ENCODE data around the gene SLC9B1.

Gene SLC9B1

DNA sequence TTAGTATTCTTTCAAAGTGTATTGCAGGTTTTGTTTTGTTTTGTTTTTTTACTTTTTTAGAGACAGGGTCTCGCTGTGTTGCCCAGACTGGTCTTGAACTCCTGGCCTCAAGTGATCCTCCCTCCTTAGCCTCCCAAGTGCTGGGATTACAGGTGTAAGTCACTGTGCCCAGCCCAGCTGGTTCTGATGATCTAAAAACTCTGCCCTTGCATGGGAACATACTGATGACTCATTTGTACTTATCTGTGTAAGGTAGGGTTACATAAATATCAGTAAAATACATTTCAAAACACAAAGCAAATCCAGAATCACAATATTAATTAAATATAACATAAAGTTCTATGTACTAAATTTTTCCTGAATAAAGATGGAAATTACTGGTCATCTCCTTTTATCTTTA, 7.4 kb upstream of the SLC9B1 start:
- H3K4me3 ChIP-seq (ENCODE audit: low read depth, low read length): no peak overlapping the region
- TF ChIP-seq, protein P1, sequence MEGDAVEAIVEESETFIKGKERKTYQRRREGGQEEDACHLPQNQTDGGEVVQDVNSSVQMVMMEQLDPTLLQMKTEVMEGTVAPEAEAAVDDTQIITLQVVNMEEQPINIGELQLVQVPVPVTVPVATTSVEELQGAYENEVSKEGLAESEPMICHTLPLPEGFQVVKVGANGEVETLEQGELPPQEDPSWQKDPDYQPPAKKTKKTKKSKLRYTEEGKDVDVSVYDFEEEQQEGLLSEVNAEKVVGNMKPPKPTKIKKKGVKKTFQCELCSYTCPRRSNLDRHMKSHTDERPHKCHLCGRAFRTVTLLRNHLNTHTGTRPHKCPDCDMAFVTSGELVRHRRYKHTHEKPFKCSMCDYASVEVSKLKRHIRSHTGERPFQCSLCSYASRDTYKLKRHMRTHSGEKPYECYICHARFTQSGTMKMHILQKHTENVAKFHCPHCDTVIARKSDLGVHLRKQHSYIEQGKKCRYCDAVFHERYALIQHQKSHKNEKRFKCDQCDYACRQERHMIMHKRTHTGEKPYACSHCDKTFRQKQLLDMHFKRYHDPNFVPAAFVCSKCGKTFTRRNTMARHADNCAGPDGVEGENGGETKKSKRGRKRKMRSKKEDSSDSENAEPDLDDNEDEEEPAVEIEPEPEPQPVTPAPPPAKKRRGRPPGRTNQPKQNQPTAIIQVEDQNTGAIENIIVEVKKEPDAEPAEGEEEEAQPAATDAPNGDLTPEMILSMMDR (IDR thresholded peaks at IDR 0.05; ENCODE audit: low read depth, low read length): no peak

DNA sequence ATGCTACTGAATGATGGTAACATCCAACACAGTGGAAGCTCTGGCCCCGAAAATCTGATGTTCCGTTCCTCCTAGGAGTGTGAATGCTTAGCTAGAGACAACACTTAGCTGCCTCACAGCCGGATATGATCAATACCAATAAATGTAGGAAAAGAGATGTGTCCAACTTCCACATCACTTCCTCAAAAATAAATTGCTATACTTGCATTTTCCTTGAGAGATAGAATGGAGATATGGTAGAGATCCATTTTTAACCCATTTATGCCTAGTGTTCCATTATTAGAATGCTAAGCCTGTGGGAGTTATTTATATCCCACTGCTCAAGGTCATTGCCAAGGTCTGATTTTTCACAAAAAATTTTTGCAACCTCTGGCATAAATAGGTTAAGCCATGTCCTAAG, 5.5 kb upstream of the SLC9B1 start:
- TF ChIP-seq, protein P1 (IDR thresholded peaks at IDR 0.05; ENCODE audit: low read depth, low read length): no peak
- no peak overlapping the region for H3K4me3 ChIP-seq (ENCODE audit: low read depth, low read length)

DNA sequence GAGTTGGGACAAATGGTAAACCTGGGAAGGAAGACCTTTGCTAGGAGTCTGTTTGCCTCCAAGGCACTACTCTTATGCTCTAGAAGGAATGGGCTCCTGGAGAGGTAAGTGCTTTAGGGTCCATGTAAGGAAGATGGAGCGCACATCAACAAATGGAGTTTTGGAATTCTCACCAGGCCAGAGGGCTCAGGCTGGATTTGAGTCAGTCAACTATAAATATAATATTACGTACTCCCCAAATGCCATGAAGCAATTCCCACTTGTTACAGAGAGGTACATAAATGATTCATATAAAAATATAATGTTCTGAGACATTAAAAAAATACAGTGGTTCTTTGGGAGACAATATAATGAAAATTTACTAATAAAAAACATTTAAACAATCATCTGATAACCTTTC, 1.6 kb upstream of the SLC9B1 start:
- TF ChIP-seq, protein P1 (IDR thresholded peaks at IDR 0.05; ENCODE audit: low read depth, low read length): no peak
- no peak overlapping the region for H3K4me3 ChIP-seq (ENCODE audit: low read depth, low read length)

DNA sequence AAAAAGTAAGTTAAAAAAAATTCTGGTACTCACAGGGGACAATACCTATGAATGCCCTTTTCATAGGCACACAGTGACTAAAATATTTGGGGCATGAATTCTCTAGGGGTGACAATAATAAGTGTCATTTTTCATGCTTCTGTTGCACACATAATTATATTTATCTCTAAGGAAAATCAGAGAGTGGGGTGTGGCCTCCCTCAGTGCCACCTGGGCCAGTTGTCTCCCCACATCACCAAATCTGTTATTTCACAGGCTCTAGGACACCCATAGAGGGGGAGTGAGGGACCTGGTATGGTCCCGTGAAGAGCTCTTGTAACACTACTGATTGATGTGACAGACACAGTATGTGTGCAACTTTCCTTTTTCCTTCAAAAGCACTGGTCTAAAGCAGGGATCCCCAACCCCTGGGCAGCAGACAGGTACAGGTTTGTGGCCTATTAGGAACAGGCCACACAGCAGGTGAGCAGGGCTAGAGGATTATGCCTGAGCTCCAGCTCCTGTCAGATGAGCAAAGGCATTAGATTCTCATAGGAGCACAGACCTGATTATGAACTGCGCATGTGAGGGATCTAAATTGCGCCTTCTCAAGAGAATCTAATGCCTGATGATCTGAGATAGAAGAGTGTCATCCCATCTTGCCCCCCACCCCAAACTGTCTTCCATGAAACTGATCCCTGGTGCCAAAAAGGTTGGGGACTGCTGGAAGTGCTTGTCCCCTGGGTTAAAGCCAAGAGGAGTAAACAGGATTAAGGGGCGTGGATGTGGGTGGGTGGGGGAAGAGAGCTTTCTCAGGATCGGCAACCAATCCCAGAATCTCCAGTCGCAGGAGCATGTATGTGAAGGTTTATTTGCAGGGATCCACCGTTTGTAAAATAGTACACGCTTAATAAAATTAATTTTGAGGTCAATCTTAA, 856 bp downstream of the SLC9B1 start:
- TF ChIP-seq, protein P1 (IDR thresholded peaks at IDR 0.05; ENCODE audit: low read depth, low read length): no peak
- peak overlapping the region; percentile 53 for H3K4me3 ChIP-seq (ENCODE audit: low read depth, low read length)

DNA sequence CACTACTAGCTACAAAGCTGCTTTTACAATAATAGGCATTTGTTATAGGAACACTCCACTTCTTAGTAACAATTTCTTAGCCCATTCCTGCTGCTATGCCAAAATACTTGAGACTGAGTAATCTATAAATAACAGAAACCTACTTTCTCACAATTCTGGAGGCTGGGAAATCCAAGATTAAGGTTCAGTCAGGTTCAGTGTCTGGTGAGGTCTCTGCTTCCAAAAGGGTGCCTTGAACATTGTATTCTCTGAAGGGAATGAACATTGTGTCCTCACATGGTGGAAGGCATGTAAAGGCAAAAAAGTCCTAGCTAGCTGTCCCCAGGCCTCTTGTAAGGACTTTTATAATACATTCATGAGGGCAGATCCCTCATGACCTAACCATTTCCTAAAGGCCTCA, 7.0 kb downstream of the SLC9B1 start:
- H3K4me3 ChIP-seq (ENCODE audit: low read depth, low read length): no peak overlapping the region
- TF ChIP-seq, protein P1 (IDR thresholded peaks at IDR 0.05; ENCODE audit: low read depth, low read length): no peak

DNA sequence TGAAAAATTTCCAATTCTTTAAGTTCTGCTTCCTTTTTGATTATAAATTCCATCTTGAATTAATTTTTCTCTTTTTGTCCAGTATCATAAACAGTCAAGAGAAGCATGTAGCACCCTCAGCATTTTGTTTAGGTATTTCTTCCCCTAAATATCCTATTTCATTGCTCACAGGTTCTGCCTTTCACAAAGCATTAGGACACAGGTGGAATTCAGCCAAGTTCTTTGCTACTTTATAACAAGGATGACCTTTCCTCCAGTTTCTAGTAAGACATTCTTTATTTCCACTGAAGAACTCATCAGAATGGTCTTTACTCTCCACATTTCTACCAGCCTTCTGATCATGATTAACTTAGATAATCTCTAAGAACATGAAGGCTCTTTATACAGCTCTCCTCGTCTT, 7.4 kb downstream of the SLC9B1 start:
- TF ChIP-seq, protein P1 (IDR thresholded peaks at IDR 0.05; ENCODE audit: low read depth, low read length): no peak
- H3K4me3 ChIP-seq (ENCODE audit: low read depth, low read length): no peak overlapping the region

DNA sequence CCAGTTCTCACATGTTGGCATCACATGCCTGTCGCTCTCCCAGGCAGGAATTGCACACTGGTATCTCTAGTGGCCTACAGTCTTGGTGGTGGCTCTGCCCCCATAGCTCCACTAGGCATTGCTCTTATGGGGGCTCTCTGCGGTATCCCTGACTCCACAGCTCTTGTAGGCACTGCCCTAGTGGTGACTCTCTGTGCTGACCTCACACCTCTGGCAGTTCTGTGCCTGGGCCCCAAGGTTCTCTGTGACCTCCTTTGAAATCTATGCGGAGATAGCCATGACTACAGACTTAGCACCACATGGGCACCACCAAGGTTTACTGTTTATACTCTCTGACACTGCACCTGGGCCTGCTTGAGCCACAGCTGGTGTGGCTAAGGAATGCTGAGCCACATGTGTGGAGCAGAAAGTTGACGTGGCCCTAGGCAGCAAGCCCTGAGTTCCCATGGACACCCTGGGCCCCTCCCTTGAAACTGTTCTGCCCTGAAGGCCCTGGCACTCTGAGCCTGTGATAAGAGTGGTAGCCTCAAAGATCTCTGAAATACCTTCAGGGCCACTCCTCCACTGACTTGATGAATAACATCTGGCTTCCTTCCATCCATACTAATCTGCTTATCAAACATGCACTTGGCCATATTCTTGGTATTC, 8.0 kb downstream of the SLC9B1 start:
- TF ChIP-seq, protein P1 (IDR thresholded peaks at IDR 0.05; ENCODE audit: low read depth, low read length): no peak
- H3K4me3 ChIP-seq (ENCODE audit: low read depth, low read length): no peak overlapping the region

Data from WI38 (cell line).